HG03066 (cell line): ENCODE results near the gene MRTFA.

ENCODE experiments used
- ATAC-seq: cut with Tn5 transposase; IDR thresholded peaks from one replicate; pipeline ENCODE4 v1.9.1; 2021; ENCODE audit warnings: low read depth; ENCODE audit not compliant: unreplicated experiment

The MRTFA gene

GRCh38 chr22:40436505-40437431, 199.8 kb downstream of the MRTFA start:
- peak; percentile 58 for ATAC-seq

GRCh38 chr22:40434745-40435144, 201.8 kb downstream of the MRTFA start:
- ATAC-seq: no peak

GRCh38 chr22:40434106-40434505, 202.4 kb downstream of the MRTFA start:
- ATAC-seq: no peak

DNA sequence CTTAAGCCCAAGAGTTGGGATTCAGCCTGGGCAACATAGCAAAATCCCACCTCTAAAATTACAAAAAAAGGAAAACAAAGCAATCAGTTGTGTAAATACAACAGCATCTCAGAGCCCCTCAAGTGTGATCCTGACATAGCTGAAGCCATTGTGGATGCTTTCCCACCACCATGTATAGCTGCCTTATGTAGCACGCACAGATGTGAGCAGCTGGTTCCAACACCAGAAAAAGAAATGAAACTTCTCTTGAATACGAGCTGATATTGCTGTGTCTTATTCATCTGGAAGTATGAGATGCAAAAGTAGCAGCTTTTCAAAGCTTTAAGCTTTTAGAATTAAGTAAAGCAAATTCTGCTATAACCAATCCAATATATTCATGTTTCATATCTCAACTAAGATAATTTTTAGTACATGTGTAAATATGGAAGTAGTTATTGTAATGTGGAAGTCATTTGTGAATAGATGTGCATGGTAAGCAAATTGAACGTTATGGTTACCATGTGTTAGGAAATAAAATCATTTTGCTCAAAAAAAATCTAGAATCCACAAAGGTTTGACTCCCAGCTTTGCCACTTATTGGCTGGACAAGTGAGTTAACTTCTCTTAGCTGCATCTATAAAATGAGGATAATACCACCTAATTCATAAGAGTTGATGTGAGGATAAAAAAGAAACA, 203.0 kb downstream of the MRTFA start:
- ATAC-seq: no peak

GRCh38 chr22:40432625-40433024, 203.9 kb downstream of the MRTFA start:
- no peak for ATAC-seq

- no peak for ATAC-seq
These were observed 204.4 kb downstream of the MRTFA start for GRCh38 chr22:40432157-40432556.

GRCh38 chr22:40430991-40431390, 205.5 kb downstream of the MRTFA start:
- ATAC-seq: no peak

- no peak for ATAC-seq
These were observed 207.0 kb downstream of the MRTFA start for GRCh38 chr22:40429481-40429880.

DNA sequence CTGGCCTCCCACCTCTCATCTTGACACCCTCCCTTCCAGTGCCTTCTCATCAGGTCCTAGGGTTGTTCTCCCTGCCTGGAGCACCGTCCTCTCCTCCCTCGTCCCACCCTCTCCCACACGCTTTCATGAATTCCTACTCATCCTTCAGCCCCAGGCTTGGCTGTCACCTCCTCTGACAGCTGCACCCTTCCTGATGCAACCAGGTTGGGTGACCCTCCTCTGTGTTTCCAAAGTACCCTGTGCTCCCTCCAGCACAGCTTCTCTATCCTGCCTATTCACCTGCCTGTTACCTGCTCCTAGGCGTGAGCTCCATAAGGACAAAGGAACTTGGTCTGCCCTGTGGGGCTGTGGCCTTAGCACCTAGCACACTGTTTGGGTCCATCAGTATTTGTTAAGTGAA, 207.7 kb downstream of the MRTFA start:
- ATAC-seq: no peak

- no peak for ATAC-seq
These were observed 209.8 kb downstream of the MRTFA start for GRCh38 chr22:40426594-40427333.

DNA sequence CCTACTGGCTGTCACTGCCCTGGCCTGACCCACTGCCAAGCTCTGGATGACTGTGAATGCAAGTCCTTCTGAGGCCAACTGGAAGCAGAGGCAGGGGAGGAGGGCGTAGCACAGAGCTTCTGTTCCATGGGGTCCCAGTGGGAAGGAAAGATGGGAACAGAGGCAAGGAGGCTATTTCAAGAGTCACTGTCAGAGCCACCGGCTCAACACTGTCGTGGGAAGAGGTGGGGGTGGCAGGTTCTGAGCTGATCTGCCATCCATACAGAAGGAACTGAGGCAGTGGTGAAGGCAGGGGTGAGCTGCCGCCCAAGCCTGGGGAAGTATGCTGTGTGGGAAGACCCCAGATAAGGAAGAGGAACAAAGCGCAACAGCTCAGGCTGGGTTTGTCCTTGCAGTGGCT, 211.4 kb downstream of the MRTFA start:
- ATAC-seq: no peak

DNA sequence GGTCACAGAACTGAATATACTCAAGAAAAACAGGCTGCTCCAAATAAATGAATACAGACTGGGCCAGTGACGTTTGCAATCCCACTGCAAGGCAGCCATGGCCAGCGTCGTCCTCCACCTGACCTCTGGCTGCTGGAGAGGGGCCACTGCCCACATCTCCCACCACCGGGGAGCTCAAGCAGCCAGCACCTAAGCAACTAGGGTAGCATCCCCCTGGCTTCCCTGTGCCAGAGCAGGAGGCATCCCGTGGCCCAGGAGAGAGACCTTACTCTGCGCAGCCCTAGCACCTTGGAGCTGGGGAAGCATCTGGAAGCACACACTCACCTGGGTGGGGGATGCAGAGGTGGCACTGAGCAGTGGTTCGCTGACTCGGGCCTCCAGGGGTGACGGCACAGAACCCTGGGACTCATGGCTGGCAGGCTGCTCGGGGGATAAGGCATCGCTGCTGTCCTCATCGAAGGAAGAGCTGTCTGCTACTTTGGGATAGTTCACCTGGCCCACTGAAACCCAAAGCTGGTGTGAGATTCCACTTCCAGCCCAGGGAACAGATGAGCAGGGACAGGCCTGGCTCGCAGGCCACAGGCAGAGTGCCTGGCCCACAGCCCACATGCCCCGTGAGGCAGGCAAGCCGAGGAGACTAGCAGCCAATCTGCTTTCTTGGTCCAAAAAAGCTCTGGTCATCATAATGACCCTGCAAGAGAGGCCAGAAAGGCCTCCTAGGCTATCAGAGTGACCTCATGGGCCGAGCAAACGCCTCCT, 212.5 kb downstream of the MRTFA start:
- no peak for ATAC-seq

DNA sequence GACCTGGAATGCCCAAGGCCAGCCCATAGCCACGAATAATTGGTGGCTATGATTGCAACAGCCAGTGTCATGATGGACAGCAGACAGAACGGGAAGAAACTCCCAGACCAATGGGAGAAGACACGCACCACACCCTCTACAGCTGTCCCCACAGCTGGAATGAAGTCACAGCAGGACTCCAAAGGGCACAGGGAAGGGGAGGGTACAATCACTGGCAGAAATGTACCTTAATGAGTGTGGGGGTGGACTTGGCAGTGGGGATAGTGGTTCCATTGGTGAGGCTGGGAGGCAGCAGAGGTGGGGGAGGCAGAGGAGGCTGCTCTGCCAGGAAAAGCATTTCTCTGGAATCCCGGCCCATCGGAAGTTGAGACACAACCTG, 213.2 kb downstream of the MRTFA start:
- no peak for ATAC-seq

DNA sequence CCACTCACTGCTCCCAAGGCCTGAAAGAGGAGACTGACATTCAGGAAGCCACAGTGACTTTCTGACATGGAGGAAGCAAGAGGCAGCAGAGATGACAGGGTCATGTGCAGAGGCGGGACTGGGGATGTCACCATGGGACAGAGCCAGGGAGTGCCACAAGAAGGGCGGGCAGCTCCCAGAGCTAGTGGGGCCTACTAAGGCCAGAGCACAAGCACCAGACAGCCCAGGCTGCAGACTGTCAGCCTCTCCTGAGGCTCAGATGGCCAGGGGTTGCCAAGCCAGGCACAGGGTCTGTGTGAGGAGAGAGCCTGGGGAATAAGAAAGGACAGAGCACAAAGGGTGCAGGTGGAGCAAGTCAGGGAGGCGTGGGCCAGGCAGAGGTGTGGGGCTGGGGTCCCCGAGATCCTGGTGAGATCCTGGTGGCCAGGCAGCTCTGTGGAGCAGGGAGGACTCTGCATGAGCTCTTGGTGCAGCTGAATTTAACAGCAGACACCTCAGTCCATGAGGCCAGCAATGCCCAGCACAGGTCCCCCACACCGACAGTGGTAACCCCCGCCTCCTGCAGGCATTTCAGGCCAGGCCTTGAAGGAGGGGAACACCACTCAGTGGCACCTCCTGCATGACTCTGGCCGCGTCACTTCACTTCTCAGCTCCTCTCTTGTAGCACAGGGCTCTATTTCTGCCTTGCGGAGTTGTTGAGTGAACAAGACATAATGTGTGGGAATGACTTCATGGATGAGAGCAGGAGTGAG, 213.8 kb downstream of the MRTFA start:
- ATAC-seq: no peak

- no peak for ATAC-seq
These were observed 214.6 kb downstream of the MRTFA start for GRCh38 chr22:40421941-40422340.

GRCh38 chr22:40421082-40421350, 215.5 kb downstream of the MRTFA start:
- no peak for ATAC-seq

DNA sequence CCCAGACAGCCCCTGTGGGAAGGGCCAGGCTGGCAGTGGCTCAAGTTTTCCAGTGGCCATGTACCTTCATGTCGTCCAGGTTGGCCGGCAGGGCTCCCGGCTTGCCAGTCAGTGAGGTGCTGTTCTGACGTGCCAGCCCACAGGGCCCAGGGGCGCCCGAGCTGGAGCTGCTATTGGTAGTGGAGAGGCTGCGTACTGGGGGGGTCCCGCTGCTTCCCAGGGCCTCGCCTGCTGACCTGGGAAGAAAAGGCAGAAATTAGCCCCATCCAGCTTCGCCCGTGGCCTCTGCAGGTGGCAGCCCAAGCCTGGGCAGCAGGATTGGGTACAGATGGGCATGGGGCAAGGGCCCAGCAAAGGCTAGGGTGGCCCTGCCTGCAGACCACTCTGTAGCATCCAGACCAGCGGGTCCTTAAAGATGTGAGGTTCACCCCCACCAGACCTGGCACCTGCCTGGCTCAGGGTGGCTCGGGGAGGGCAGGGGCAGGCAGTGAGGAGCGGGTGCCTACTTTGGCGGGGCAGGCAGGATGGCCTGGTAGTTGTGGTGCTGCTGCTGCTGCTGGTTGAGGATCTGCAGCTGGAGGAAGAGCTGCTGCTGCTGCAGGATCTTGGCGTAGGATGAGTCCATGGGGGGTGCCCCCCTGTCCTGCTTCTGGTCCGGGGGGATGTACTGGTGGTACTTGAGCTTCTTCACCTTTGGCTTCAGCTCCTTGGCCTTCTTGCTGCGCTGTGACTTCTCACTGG, 216.0 kb downstream of the MRTFA start:
- no peak for ATAC-seq

GRCh38 chr22:40419718-40420117, 216.8 kb downstream of the MRTFA start:
- no peak for ATAC-seq
